DND-41 (cell line): ENCODE data around the gene NUP214.

Experiments used
- EZH2 ChIP-seq: IDR thresholded peaks from 3 replicates; pipeline ENCODE4 v1.6.1; 2012; ENCODE audit warnings: borderline replicate concordance, low read depth, mild to moderate bottlenecking, moderate library complexity, low read length, inconsistent platforms; ENCODE audit not compliant: severe bottlenecking
- TF ChIP-seq, protein P1 (sequence below): IDR thresholded peaks from 2 replicates; pipeline ENCODE4 v1.5.1; 2012; ENCODE audit warnings: borderline replicate concordance, low read length, moderate library complexity, mild to moderate bottlenecking; ENCODE audit not compliant: poor library complexity, severe bottlenecking; ENCODE audit errors: extremely low read depth

DNA sequence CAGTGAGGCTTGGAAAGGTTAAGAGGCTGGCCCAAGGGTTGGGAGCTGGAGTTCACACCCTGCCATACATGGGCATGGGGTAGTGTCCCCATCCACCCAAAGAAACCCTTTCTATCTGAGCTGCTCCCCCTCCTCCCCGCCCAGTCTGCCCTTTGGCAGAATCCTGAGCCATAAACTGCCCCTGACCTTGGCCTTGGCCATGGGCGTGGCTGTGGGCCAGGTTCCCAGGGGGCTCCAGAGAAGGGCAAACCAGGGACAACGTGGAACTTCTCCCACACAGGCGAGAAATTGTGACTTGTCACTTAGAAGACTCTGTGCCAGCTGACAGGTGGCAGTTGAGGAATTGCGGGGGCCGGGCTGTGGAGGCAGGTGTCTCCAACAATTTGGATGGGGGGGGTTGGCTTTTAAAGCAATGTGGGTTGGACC lies 146.1 kb downstream of the NUP214 start:
- TF ChIP-seq, protein P1, sequence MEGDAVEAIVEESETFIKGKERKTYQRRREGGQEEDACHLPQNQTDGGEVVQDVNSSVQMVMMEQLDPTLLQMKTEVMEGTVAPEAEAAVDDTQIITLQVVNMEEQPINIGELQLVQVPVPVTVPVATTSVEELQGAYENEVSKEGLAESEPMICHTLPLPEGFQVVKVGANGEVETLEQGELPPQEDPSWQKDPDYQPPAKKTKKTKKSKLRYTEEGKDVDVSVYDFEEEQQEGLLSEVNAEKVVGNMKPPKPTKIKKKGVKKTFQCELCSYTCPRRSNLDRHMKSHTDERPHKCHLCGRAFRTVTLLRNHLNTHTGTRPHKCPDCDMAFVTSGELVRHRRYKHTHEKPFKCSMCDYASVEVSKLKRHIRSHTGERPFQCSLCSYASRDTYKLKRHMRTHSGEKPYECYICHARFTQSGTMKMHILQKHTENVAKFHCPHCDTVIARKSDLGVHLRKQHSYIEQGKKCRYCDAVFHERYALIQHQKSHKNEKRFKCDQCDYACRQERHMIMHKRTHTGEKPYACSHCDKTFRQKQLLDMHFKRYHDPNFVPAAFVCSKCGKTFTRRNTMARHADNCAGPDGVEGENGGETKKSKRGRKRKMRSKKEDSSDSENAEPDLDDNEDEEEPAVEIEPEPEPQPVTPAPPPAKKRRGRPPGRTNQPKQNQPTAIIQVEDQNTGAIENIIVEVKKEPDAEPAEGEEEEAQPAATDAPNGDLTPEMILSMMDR, result no peak
- no peak for TF ChIP-seq EZH2
